ENCODE measurements around the gene JMY.

- peak; percentile 3; the same call in 1 of the 2 replicates for TF ChIP-seq POLR2AphosphoS5 (IDR thresholded peaks at IDR 0.05; ENCODE audit: borderline replicate concordance, low read depth, low read length)
- no peak for TF ChIP-seq EZH2 (IDR thresholded peaks at IDR 0.05)
Measured at GRCh38 chr5:79236362-79236969, 535 bp downstream of the JMY start.
